Activated gamma-delta T cell treated with anti-CD3 and anti-CD28 coated beads, Interleukin-2, amount 50 U/mL, for 16 hours (primary cell): Measurements from ENCODE around the gene MRC1.

ENCODE experiments used
- DNase-seq: peaks from one replicate; pipeline ENCODE4 v3.0.0-alpha.2; 2020; ENCODE audit warnings: low read depth

MRC1 gene

GRCh38 chr10:17847585-17848296 lies 38.6 kb downstream of the MRC1 start:
- no peak for DNase-seq

DNA sequence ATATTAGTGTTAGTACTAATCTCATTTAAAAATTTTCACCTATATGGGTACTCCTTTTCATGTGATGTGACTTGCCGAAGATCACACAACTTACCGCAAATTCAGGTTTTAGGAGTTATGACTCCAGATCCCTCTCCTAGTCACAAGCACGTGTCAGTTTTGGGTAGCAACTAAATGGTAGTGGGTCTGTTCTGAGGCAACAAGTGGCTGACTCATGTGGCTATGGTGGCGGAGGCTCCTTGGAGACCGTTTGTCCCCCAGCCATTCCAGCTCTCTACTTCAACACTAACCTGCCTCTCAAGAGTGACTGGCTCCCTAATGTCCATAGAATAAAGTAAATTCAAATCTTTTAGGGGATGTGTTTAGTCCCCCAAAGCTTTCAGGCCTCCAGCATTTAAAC lies 39.5 kb downstream of the MRC1 start:
- no peak for DNase-seq

- DNase-seq, result no peak
Measured at GRCh38 chr10:17850501-17850900, 41.4 kb downstream of the MRC1 start.

DNA sequence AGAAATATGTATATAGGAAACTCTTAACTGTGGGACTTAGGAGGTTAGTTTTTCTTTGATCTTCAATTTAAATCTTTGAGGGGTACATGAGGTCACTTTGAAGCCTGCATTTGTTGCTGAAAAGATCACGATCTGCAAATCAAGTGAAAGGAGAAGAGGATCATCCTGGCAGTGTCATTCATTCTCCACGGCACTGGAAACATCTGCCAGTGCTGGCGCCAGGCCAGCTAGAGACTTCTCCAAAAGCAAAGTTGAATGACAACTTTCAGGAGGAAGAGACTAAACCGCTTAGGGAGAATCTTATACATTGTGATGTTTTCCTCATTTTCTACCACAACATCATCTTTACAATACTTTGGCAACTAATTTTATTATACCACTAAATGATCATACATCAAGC lies 42.5 kb downstream of the MRC1 start:
- no peak for DNase-seq

DNA sequence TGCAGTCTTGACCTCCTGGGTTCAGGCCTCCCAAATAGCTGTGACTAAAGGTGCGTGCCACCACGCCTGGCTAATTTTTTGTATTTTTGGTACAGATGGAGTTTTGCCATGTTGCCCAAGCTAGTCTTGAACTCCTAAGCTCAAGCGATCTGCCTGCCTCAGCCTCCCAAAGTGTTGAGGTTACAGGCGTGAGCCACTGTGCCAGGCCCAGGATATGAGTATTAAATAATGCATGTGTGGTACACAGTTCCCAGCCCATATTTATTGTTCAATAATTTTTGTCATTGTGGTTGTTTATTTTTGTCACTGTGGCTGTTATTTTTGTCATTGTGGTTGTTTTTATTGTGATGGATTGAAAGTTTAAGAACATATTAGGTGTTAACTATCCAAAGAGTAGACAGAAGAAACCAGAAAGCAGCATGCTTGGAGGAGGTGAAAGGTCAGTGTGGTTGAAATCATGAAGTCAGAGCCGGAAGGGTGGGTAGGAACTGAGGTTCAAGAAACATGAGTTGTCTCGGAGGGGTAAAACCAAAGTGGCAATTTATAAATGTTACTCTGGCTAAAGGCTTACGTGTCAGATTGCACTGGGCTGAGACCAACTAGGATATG lies 45.0 kb downstream of the MRC1 start:
- DNase-seq, result no peak

DNA sequence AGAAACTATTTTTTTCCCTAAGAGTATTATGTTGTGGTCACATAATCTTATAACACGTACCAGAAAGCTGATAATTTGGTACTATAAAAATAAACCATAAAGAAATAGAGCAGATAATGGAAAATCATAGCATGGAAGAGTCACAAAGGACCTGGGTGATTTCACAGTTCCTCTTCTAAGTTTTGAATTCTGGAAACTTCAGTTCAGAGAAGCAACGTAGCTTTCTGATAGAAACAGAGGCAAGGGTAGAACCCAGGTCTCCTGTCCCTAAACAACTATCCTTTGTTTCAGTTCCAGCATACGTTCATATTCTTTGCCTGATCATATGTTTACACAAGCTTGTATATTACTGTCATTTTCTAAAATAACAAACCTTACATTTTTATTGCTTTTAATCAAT lies 47.9 kb downstream of the MRC1 start:
- no peak for DNase-seq

DNA sequence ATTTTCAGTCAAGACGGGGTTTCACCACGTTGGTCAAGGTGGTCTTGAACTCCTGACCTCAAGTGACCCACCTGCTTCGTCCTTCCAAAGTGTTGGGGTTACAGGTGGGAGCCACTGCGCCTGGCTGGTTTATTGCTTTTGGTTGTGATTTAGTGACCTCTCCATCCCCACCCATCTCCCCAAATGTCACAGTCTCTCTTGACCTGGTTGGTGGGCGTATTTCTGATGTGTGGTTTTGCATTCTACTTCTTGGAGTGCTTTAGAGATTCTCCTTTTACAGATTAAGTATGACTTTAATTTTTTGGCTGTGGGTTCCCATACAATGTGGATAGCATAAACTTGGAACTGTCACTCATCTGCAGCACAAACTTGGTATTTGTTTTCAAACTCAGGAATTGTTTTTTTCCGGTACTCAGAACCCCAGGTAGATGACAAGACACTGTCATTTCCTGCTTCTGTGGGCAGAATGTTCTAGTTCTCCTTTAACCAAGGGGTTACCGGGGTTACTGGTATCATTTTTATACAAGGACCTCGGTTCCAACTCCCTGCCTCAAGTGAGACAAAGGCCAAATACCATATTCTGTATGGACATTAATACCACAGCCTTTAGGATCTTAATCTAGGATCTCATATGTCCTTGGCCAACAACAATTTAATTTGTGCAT lies 50.5 kb downstream of the MRC1 start:
- no peak for DNase-seq

DNA sequence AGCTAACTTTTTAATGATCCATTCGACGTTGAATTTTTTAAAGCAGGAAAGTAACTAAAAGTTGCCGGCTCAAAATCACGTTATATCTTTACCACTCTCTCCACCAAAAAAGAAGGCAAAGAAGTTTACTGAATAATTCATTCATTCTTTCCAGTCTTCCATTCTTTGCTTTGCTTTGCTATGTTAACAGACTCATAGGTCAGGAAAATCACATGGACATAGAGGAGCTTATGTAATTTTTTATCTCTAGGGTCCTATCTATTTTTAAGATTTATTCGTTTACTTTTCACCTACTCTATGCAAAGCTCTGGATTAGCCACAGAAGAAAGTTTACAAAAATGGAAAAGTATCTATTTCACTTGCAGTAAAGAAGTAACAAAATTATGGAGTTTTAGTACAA lies 52.6 kb downstream of the MRC1 start:
- DNase-seq, result no peak

DNA sequence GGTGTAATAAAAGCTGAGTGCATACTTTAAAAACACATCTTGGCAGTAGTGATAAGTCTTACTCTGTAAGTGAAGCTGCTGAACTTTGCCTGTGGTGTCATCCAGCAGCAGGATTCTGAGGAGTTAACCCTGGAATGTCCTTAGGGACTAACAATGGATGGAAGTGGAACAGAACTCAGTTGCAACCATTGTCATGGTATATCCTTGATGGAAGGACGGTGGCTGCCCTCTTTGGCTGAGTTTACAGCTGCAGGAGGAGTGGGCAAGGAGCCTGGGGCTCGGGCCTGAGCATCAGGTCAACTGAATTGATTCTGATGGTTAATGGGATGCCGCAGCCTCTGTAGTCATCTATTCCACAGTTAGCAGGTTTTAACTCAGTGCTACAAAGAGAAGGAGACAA lies 56.2 kb downstream of the MRC1 start:
- DNase-seq, result no peak

DNA sequence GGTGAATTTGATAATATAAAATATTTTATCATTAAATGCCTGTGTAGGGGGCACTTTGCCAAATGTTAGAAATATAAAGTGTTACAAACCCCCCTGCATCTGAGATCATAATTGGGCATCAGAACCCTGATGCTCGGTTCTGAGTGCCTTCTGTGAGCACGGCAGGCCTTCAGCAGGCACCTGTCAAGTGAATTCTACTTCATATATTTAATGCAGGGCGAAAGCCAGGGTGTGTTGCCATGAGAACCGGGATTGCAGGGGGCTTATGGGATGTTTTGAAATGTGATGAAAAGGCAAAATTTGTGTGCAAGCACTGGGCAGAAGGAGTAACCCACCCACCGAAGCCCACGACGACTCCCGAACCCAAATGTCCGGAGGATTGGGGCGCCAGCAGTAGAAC lies 57.2 kb downstream of the MRC1 start:
- no peak for DNase-seq

DNA sequence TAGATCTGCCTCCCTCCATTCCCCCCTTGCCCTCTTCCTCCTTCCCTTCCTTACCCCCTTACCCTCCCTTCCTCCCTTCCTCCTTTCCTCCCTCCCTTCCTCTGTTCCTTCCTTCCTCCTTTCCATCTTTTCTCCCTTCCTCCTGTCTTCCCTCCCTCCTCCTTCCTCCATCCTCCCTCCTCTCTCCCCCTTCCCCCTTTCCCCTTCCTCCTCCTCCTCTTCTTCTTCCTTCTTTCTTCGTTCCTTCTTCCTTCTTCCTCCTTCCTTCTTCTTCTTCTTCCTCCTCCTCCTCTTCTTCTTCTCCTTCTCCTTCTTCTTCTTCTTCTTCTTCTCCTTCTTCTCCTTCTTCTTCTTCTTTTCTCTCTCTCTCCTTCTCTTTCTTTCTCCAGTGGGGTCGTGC lies 57.9 kb downstream of the MRC1 start:
- no peak for DNase-seq

- no peak for DNase-seq
Measured at GRCh38 chr10:17871036-17871435, 61.9 kb downstream of the MRC1 start.

DNA sequence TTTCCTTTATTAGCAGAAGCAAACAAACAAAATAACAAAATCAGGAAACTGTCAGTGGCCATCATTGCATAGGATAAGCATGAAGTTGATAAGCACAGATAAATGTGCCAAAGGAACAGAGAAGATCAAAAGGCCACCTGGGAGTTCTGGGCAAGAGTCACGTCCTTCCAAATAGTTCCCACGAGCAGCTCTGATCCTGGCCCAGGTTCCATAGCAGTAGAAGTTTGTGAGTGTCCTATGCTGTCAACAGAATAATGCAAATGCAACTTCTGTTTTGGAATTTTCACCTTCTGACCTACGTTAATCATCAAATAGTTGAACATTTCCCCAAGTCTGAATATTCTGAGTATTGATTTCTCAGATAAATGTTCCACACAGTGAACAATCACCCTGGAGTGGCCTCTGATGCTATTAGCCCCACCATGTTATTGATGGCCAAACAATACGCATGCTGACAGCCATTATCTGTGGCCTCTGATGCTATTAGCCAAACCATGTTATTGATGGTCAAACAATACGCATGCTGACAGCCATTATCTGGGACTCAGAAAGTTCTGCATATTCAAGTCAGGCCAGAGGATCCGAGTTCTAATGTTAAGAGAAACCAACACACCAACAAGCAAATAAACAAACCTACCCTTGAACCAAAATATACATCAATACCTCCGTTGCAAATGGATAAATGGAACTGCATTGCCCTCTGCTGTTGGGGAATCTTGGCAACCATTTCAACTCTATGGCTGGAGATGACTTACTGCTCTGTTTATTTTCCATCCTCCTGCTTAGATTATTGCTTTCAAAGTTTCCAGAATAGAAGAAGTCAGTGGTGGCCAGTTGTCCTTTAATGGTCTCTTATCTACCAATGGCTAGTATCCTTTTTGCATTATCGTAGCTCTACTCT lies 63.3 kb downstream of the MRC1 start:
- no peak for DNase-seq

DNA sequence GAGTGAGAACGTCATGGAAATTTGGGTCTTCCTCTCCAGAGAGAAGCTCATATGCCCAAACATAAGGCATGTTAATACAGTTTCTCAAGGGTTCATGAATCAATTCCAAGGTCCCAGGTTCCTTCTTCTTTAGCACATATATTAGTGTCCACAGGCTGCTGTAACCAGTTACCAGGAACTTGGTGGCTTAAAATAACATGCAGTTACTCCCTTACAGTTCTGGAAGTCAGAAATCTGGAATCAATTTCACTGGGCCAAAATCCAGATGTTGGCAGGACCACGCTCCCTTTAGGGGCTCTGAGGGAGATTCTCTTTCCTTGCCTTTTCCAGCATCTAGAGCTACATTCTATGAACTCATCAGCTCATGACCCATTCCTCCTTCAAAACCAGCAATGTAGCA lies 64.8 kb downstream of the MRC1 start:
- DNase-seq, result no peak

DNA sequence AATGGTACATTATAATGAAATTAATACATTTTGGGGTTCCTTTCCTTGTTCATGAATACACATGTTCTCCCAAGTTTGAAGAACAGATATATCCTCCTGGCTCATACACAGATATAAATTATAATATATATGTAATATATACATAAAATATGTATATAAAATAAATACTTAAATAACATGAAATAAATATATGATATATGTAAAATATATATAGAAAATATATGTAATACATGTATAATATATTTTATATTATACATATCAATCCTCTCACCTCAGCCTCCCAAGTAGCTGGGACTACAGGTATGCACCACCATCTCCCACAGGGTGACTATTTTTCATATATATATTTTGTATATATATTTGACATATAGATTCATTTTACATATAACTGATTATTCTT lies 68.0 kb downstream of the MRC1 start:
- no peak for DNase-seq

DNA sequence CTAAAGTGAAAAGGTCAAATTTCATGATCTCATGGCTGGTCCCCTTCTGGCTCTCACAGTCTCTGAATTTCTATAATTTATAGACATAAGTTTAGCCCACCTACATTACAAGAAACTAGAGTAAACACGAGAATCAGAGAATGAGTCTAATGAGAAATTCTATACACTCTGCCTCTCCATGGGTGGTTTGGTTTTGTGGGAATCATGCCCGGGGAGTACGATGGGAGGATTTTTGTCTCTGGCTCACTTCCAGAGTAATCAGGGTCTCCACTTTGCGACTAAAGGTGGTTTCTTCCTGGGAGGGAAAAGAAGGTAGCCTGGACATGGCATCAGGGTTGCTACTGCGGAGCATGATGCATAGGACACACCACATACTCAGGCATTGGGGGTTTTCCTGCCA lies 69.7 kb downstream of the MRC1 start:
- no peak for DNase-seq

DNA sequence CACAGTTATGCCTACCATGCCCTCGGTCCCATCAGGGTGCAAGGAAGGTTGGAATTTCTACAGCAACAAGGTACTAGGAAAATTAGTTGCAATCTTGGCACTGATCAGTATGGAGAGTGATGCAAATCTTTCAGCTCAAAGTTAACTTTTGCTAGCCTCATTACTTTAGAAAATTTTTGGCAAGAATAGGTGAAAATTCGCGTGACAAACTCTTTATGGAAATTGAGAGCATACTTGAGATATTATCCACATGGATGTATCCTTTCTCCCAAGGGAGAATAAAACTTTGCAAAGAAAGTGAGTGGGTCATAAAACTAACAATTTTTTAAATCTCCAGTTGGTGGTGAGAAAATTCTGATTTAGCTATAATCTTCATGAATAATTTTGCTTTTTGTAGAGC lies 71.5 kb downstream of the MRC1 start:
- DNase-seq, result no peak

- DNase-seq, result no peak
Measured at GRCh38 chr10:17882557-17882956, 73.4 kb downstream of the MRC1 start.

- DNase-seq, result no peak
Measured at GRCh38 chr10:17883621-17884020, 74.5 kb downstream of the MRC1 start.

DNA sequence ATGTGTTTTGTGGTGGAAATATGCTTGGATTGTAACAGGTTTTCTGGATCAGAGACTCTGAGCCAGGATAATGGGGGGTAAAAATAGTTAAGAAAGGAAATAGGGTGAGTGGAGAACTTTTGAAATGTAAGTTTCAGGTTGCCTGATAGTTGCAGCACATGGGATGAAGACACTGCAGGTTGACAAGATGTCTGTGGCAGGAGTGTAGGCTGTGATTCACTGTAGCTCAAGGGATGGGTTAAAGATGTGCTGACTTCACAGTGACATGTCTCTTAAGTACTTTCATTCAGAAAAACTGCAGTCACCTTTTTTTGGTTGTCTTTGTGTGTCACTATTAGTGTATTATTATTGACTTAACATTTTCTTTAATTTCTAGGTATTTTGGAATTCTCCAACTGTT lies 79.0 kb downstream of the MRC1 start:
- DNase-seq, result no peak

DNA sequence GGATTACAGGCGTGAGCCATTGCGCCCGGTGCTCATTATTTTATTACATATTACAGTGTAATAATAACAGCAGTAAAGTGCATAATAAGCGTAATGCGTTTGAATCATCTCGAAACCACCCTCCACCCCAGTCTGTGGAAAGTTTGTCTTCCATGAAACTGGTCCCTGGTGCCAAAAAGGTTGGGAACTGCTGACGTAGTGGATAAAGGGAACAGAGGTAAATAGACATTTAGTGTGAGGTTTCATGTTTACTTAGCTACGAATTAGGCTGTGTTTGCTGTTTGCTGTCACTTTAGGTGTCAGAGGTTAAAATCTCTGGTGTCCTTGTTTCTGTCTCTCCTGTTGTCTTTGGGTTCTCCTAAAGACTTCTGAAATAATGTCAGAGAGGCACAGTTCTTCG lies 82.3 kb downstream of the MRC1 start:
- DNase-seq, result no peak

DNA sequence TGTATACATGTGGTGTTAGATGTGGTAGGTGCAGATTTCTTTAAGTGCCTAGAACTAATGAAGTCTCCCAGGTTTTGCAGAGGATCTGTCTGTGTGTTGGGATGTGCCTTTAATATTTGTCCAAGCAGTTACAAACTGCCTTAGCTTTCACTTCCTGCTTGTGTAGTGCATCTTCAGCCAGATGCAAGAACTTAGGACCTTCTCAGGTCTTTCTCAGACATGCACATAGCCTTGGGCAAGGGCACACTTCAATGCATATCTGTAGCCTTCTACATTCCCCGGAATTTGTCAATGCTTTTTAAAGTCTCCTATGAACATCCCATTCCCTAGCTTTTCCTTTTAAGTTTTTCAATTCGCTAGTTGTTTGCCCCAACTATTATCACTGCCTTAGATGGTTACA lies 95.4 kb downstream of the MRC1 start:
- DNase-seq, result no peak

DNA sequence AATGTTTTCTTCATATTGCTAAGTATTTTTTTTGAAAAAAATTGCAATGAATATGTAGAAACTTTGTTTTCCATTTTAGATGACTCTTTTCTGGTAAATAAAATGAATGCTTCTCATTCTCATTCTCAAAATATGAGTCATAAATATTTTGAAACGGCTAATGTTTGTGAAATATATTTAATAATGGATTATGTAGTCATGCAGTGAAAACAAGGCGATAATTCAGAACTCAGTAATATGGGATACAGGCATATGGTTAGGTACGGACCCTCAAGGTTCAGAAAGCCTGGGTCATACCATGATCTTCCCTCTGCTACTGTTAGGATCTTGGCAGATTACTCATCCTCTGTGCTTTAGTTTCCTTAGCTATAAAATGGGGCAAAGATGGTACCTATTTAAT lies 96.3 kb downstream of the MRC1 start:
- DNase-seq, result no peak
